ENCODE results near the gene FBN1. TPM values are rescaled to one million over a fixed set of nuclear protein-coding genes. Genes with fewer than 3 reads are reported as not detected.

FBN1 gene
- polyA plus RNA-seq, 2 of the 4 experiments (the other 2 are of a cell fraction), result 6.3 to 9.4 TPM

- POLR2A ChIA-PET, result no interaction called here
- Histone ChIP-seq H3K4me2 (no peak overlapping the region), H3K4me3 (no peak overlapping the region), H3K4me1 (no peaks in the 10 kb centered on the region), H3K27ac (no peak overlapping the region), H3K9me3 (no peaks in the 10 kb centered on the region)
- TF ChIP-seq RAD21 (conservative IDR thresholded peaks at IDR 0.05 in 1 of 2, IDR thresholded peaks at IDR 0.05 in 1 of 2) (no peak), PHF8 (IDR thresholded peaks at IDR 0.05; ENCODE audit: borderline replicate concordance, low read depth) (no peak), GATA3 (IDR thresholded peaks at IDR 0.05; ENCODE audit: borderline replicate concordance) (no peak), ZNF302 (CRISPR knock-in tag; IDR thresholded peaks at IDR 0.05) (no peak), USF2 (IDR thresholded peaks at IDR 0.05) (no peak), TFCP2L1 (CRISPR knock-in tag; IDR thresholded peaks at IDR 0.05) (no peak), EP300 (IDR thresholded peaks at IDR 0.05) (no peak), RARB (CRISPR knock-in tag; IDR thresholded peaks at IDR 0.05) (no peak), FOXS1 (CRISPR knock-in tag; IDR thresholded peaks at IDR 0.05) (no peak), EHF (CRISPR knock-in tag; IDR thresholded peaks at IDR 0.05) (no peak), HOXA7 (CRISPR knock-in tag; IDR thresholded peaks at IDR 0.05) (no peak)
- WGBS (ENCODE audit: missing lambda C conversion rate), result 83% methylated on average over 5 of the region's 5 CpGs
- CTCF ChIA-PET, result no interaction called here
- ATAC-seq (no peak), FAIRE-seq (no peak), DNase-seq (ENCODE audit: low read depth in 1 of 2, low spot score in 1 of 2) (no peak)
Measured at GRCh38 chr15:48469681-48470080, 175.8 kb downstream of the FBN1 start.

- ChIA-PET POLR2A (no interaction called here), CTCF (no interaction called here)
- FAIRE-seq (no peak), DNase-seq (ENCODE audit: low read depth in 1 of 2, low spot score in 1 of 2) (no peak), ATAC-seq (no peak)
- TF ChIP-seq PBX3 (IDR thresholded peaks at IDR 0.05), result no peak
- no peak for TF ChIP-seq HMGXB4 (CRISPR knock-in tag; IDR thresholded peaks at IDR 0.05; ENCODE audit: borderline replicate concordance)
- no peak for TF ChIP-seq JUNB (IDR thresholded peaks at IDR 0.05)
- TF ChIP-seq ZNF302 (CRISPR knock-in tag; IDR thresholded peaks at IDR 0.05), result no peak
- no peak for TF ChIP-seq RARB (CRISPR knock-in tag; IDR thresholded peaks at IDR 0.05)
- TF ChIP-seq ELK1 (IDR thresholded peaks at IDR 0.05; ENCODE audit: low read depth, low read length), result no peak
- TF ChIP-seq MAFK (IDR thresholded peaks at IDR 0.05; ENCODE audit: partially characterized antibody), result no peak
- no peak for TF ChIP-seq SMC3 (IDR thresholded peaks at IDR 0.05)
- TF ChIP-seq KDM5A (IDR thresholded peaks at IDR 0.05), result no peak
- no peak for TF ChIP-seq RCOR1 (IDR thresholded peaks at IDR 0.05; ENCODE audit: low read depth, low read length)
- TF ChIP-seq NR3C1 (IDR thresholded peaks at IDR 0.05), result no peak
- TF ChIP-seq HDAC2 (IDR thresholded peaks at IDR 0.05), result no peak
- no peak for TF ChIP-seq MYC (IDR thresholded peaks at IDR 0.05; ENCODE audit: borderline replicate concordance, low read length)
- TF ChIP-seq FOSL2 (IDR thresholded peaks at IDR 0.05), result no peak
- no peak for TF ChIP-seq FOSL2 (CRISPR knock-in tag; IDR thresholded peaks at IDR 0.05)
- TF ChIP-seq CHD4 (IDR thresholded peaks at IDR 0.05; ENCODE audit: borderline replicate concordance), result no peak
- Histone ChIP-seq H3K4me2 (no peak overlapping the region), H3K27ac (no peak overlapping the region), H3K4me3 (no peak overlapping the region), H3K9me3 (no peaks in the 10 kb centered on the region), H3K4me1 (no peaks in the 10 kb centered on the region)
- WGBS (ENCODE audit: missing lambda C conversion rate), result 93% methylated on average over 6 of the region's 6 CpGs
Measured at GRCh38 chr15:48469271-48469670, 176.2 kb downstream of the FBN1 start.
